NOMO-1 treated with dmso at 0.1 percent for 144 hours (cell line): Measurements from ENCODE around the gene TMEM89.

Experiments
- DNase-seq: peaks from one replicate; lab custom pipeline; 2025; ENCODE audit not compliant: unreplicated experiment; lab: John Stamatoyannopoulos, UW

Gene TMEM89

GRCh38 chr3:48617559-48617958, 4.0 kb downstream of the TMEM89 start:
- DNase-seq: no peak

DNA sequence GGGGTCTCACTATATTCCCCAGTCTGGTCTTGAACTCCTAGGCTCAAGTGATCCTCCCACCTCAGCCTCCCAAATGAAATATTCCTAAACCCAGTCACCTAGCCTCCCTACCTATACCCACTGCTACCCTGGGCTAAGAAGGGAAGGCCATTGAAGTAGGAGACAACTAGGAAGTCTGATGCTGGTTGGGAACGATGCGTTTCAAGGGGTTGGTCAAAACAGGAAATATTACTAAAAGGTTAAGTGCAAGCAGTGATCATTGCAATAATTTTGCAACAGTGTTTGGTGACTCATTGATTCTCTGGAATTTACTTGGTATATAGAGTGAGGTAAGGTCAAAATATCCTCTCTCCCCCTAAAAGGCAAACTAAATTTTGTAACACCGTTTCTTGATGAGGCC, 7.5 kb downstream of the TMEM89 start:
- peak; percentile 65 for DNase-seq

DNA sequence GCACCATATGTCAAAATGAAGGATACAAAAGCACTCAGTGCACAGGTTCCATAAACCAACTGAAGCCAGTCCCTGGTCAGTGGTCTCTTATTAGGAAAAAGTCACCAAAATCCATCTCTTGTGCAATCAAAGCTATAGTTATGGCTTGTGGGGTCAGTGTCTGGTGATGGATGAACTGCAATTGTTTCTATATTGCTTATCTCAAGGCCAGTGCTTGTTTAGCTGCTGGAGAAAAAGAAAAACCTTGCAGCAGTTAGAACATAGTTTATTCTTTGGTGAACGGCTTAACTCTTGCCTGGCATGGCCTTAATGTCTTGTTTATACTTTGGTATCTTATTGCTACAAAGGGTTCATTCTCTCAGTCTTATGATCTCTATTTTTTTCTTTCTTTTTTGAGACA, 9.3 kb downstream of the TMEM89 start:
- DNase-seq: no peak

GRCh38 chr3:48609088-48610005, 12.2 kb downstream of the TMEM89 start, which contains the start of gene UQCRC1:
Gene UQCRC1 (minus strand): TSS chr3:48609646. CDS start chr3:48609620, 26 bp downstream.
- DNase-seq: peak; percentile 89

- DNase-seq: no peak
Observed at GRCh38 chr3:48607519-48607918, 14.1 kb downstream of the TMEM89 start.

- no peak for DNase-seq
Observed at GRCh38 chr3:48601622-48601994, 20.0 kb downstream of the TMEM89 start.

DNA sequence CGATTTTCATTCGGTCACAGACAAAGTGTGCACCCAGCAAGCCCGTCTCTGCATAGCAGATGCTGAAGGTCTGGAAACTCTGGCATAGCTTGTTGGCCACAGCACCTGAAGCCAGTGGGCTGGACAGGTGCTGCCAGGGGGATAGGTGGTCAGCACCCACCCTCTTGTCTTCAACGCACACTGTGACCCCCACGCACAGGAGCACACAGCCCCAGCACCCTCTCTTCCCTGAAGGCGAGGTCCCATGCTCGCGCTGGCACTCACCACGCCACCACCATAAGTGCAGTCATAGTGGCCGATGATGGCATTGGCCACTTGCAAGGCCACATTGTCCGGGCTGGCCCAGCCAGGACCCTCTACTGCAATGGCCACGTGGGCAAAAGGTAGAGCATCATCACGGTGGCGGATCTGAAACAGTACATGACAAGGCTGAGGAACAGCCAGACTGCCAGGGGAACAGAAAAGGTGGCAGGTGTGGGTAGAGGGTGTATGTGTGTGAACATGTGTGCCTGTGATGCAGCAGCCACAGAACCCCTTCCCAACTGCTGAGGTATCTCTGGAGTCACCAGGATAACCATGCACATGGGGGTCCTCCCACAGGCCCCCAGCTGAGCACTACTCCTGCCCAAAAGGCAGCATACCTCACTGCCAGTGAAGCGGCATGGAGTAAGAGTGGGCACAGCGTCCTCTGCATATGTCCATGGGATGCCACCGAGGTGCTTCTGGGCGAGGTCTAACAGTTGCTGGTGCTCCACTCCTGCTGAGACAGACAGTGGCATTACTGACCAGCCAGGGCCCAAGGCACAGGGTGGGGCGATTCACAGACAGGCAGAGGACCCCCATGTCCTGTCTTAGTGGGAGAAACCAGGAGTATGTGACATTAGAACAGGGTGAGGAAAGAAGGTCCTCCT, 20.6 kb downstream of the TMEM89 start:
- no peak for DNase-seq

DNA sequence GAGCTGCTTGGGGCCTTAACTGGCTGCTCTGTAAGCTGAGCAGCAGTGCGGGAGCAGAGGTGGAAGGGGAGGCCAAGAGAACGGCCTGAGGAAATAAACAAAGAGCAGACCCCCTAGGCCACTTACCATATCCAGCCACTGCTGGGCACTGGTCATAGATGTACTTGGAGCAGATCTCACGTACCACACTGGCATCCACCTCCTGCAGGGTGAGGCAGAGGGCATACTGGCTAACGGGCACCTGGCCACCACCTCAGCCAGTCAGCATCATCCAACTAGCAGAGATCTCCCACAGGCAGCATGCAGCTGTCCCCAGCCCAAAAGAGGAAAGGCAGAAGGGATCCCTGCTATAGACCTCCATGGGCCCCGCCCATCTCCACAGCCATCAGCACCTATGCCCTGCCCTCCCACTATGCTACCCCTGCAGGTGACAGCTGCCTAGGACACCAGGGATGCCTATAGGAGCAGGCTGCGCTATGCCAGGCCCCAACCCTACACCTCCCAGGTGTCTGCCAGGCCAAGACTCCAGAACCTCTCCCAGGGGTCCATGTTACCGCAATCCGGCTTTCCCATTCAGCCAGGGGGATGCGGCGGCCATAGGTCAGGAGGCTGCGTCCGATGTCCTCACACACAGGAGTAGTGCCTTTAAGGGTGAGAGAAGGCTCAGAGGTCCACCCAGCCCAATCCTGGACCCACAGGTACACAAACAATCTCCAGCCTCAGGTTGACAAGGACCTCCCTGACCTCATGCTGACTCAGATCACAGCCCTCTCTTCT, 21.9 kb downstream of the TMEM89 start:
- no peak for DNase-seq

GRCh38 chr3:48599077-48599501, 22.5 kb downstream of the TMEM89 start:
- DNase-seq: no peak

GRCh38 chr3:48598323-48599076, 23.1 kb downstream of the TMEM89 start:
- DNase-seq: no peak

GRCh38 chr3:48597408-48597800, 24.2 kb downstream of the TMEM89 start:
- no peak for DNase-seq

DNA sequence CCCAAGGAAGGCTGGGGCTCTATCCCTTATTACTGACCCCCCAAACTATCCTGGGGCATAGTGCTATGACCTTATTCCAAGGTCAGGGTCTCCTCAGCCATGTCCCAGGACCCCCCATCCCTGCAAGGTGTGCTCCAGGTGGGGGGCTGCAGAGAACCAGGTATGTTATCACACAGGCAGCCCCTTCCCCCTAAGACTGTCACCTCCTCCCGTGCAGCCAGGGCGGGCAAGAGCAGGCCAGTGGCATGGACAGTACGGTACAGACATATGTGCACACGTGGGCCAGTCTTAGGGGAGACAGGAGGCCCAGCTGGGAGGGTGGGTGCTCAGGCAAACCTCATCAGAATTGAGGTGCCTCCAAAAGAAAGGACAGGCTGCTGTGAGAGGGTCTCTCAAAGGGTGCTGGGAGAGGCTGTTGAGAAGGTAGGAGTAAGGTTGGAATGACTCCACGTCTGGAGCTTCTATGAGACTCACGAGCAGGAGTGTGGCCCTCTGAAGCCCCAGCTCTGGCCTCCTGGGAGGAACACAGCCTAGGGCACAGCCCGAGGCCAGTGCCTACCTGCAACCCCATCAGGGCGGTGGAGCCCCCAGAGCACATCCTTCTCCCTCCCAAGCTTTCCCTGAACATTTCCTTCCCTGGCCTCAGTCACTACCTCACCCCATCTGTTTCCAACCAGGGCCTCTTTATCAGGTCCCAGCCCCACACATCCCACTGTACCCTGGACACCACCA, 24.7 kb downstream of the TMEM89 start:
- no peak for DNase-seq

GRCh38 chr3:48596157-48596556, 25.4 kb downstream of the TMEM89 start:
- no peak for DNase-seq

GRCh38 chr3:48595526-48596121, 25.9 kb downstream of the TMEM89 start:
- DNase-seq: no peak

GRCh38 chr3:48595075-48595525, 26.5 kb downstream of the TMEM89 start, which contains the start of gene COL7A1:
Gene COL7A1 (minus strand): TSS chr3:48595329. CDS start chr3:48595159, 170 bp downstream.
- DNase-seq: no peak

- no peak for DNase-seq
Observed at GRCh38 chr3:48594417-48595049, 27.0 kb downstream of the TMEM89 start.

GRCh38 chr3:48593337-48593736, 28.2 kb downstream of the TMEM89 start:
- DNase-seq: no peak

DNA sequence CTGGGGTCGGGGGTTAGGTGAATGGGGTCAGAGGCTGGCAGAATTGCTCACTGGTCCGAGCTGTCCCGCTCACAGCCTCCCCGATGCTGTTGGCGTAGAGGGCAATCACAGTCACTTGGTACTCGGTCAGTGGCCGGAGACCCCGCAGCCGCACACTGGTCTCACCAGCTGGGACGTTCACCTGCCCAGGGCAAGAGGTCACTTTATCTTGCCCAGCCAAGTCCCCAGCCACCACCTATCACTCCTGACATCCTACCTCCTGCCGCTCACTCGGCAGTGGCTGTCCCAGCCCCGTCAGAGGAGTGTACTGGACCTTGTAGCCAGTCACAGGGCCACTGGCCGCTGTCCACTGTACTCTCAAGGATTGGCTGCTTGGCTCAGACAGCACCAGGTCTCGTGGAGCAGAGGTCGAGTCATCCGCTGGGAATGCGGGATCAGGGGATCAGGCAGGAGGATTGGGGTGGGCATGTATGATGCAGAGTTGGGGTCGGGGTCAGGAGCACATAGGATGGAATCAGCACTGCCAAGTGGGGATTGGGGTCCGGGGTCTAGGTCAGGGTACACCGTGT, 29.0 kb downstream of the TMEM89 start:
- DNase-seq: no peak
